ENCODE data around the gene NFX1. TPM values are rescaled to one million over a fixed set of nuclear protein-coding genes. Genes with fewer than 3 reads are reported as not detected.
A peak's percentile ranks its signal among the peaks of the same experiment; 100 is the strongest.

Gene NFX1
- total RNA-seq, 1 donor from 2014 or later: 45.0 TPM

DNA sequence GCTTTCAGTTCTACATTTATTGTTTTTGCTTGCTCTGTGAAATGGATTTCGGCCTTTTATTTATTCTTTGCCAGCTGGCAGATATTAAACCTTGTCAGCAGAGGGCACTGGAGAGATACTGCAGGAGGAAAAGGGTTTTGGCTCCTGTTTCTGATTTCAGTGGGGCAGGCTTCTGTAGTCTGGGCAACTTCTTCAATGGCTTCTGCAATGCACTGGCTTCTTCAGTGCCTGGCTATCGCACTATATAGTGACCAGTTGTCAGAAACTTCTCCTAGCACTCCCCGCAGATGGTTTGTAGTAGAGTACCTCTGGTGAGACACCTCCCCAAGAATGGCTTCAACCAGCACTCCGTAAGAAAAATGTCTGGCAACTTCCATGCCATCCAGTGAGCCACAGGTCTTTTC is 3.2 kb upstream of the NFX1 start:
- DNase-seq (no peak), ATAC-seq (peak; percentile 33)
- Histone ChIP-seq H3K9me3 (no peaks in the 10 kb centered on the region), H3K36me3 (peaks cover 23% of the 10 kb centered on the region), H3K4me1 (peaks cover 27% of the 10 kb centered on the region), H3K27me3 (no peaks in the 10 kb centered on the region), H3K4me3 (no peak overlapping the region), H3K27ac (peak overlapping the region; percentile 45)
- intact Hi-C loops (cut with DNase I): no loop called here
- TF ChIP-seq, protein P1, sequence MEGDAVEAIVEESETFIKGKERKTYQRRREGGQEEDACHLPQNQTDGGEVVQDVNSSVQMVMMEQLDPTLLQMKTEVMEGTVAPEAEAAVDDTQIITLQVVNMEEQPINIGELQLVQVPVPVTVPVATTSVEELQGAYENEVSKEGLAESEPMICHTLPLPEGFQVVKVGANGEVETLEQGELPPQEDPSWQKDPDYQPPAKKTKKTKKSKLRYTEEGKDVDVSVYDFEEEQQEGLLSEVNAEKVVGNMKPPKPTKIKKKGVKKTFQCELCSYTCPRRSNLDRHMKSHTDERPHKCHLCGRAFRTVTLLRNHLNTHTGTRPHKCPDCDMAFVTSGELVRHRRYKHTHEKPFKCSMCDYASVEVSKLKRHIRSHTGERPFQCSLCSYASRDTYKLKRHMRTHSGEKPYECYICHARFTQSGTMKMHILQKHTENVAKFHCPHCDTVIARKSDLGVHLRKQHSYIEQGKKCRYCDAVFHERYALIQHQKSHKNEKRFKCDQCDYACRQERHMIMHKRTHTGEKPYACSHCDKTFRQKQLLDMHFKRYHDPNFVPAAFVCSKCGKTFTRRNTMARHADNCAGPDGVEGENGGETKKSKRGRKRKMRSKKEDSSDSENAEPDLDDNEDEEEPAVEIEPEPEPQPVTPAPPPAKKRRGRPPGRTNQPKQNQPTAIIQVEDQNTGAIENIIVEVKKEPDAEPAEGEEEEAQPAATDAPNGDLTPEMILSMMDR (IDR thresholded peaks at IDR 0.05): peak; percentile 67

DNA sequence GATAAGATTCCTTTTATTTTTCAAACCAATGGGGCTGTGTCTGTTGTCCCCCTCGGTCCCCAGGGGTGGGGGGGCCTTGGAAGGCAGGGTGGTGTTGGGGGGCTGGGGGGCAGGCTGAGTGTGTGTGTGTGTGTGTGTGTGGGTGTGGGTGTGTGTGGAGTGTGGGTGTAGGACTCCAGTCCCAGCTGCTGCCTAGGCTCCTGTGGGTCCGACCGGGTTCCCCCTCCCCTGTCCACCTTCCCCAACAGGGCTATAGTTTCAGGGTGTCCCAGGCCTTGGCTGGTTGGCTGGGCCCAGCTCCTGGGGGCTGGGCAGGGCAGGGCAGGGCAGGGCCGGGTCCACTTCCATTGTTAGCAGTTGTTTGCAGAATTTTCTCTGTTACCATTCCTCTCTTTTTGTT is 2.1 kb upstream of the NFX1 start:
- ATAC-seq (no peak), DNase-seq (no peak)
- TF ChIP-seq, protein P1 (IDR thresholded peaks at IDR 0.05): no peak
- H3K36me3 ChIP-seq: peaks cover 14% of the 10 kb centered on the region
- no peak overlapping the region for H3K27ac ChIP-seq
- no peaks in the 10 kb centered on the region for H3K9me3 ChIP-seq
- no peak overlapping the region for H3K4me3 ChIP-seq
- H3K4me1 ChIP-seq: peaks cover 37% of the 10 kb centered on the region
- intact Hi-C loops (cut with DNase I): no loop called here
- H3K27me3 ChIP-seq: no peaks in the 10 kb centered on the region

DNA sequence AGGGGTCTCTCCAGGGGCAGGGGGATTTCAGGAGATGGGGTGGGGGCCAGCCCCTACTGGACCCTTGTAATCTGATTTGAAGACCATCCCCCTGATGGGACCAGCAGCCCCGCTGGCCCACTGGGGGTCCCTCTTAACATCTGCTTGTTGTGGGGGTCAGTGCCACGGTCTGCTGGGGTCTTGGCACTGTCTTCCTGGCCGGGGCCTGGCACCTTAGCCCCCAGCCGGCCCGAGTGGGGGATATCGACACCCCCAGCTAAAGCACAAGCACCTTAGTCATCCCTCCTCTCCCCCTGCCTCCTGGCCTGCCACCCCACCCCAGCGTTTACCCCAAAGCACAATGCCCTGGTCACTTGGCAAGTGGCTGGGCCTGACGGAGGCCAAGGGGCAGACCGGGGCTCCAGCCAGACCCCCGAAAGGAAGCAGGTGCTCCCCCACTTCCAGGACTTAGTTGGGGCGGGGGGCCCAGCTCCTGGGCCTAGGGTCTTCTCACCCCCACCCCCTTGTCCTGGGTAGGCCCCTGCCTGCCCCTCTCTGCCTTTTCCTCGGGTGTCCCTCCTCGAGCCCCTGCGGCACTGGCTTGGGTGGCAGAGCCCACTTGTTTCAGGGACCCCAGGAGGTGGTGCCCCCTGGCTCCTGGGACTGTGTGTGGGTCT is 1.4 kb upstream of the NFX1 start:
- intact Hi-C loops (cut with DNase I): no loop called here
- TF ChIP-seq, protein P1 (IDR thresholded peaks at IDR 0.05): no peak
- H3K4me3 ChIP-seq: no peak overlapping the region
- DNase-seq (no peak), ATAC-seq (no peak)
- H3K9me3 ChIP-seq: no peaks in the 10 kb centered on the region
- peak overlapping the region; percentile 99 for H3K27ac ChIP-seq
- peaks cover 13% of the 10 kb centered on the region for H3K36me3 ChIP-seq
- H3K27me3 ChIP-seq: no peaks in the 10 kb centered on the region
- peaks cover 44% of the 10 kb centered on the region for H3K4me1 ChIP-seq

DNA sequence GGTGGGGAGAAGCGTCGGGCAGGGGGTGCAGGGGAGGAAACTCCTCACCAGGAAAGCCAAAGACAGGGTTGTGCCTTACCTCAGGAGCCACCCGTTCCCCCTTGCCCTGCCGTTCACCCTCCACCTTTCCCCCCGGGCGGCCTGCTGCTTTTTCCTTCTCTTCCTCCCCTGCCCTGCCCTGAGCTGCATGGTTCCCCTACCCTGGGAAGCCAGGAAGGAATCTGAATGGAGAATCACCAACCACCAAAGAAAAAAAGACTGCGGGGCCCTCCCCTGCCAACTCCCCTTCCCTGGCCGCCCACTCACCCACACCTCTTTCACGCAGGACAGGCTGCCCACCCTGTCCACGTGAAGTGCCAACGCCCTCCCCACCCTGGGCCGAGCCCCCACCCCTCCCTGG is 820 bp upstream of the NFX1 start:
- Histone ChIP-seq H3K9me3 (no peaks in the 10 kb centered on the region), H3K4me3 (peak overlapping the region; percentile 78), H3K4me1 (peaks cover 45% of the 10 kb centered on the region), H3K27ac (peak overlapping the region; percentile 99), H3K36me3 (peaks cover 19% of the 10 kb centered on the region), H3K27me3 (no peaks in the 10 kb centered on the region)
- intact Hi-C loops (cut with DNase I): no loop called here
- TF ChIP-seq, protein P1 (IDR thresholded peaks at IDR 0.05): no peak
- peak; percentile 3 for ATAC-seq
- DNase-seq: peak; percentile 66

DNA sequence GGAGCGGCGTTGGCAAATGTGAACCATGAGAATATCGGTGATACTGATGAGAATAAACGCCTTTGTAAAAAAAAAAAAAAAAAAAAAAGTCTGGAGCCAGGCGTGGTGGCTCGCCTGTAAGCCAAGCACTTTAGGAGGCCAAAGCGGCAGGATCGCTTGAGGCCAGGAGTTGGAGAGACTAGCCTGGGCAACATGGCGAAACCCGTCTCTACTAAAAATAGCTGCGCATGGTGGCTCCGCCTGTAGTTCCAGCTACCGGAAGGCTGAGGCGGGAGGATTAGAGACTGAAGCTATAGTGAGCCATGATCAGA is 425 bp upstream of the NFX1 start:
- Histone ChIP-seq H3K36me3 (peaks cover 23% of the 10 kb centered on the region), H3K27me3 (no peaks in the 10 kb centered on the region), H3K9me3 (no peaks in the 10 kb centered on the region), H3K4me3 (peak overlapping the region; percentile 78), H3K27ac (peak overlapping the region; percentile 99), H3K4me1 (peaks cover 45% of the 10 kb centered on the region)
- DNase-seq (no peak), ATAC-seq (no peak)
- TF ChIP-seq, protein P1 (IDR thresholded peaks at IDR 0.05): no peak
- intact Hi-C loops (cut with DNase I): no loop called here

DNA sequence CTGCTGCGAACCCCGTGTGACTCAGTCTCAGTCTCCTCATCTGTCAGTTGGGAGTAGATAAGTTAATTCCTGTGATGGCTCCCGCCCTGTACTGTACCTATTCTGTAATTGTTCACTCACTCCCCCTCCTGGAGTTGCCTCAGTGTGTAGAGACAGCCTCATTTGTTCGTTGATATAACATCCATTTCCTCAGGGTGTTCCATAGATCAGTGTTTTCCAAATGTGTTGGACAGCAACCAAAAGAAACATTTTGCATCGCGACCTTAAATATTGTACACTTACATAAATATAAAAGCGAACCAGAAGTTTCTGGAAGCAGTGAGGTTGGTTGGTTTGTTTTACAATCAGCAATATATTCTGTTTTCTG is 698 bp downstream of the NFX1 start:
- no peaks in the 10 kb centered on the region for H3K27me3 ChIP-seq
- H3K36me3 ChIP-seq: peaks cover 34% of the 10 kb centered on the region
- peak overlapping the region; percentile 78 for H3K4me3 ChIP-seq
- no peak for DNase-seq
- no peaks in the 10 kb centered on the region for H3K9me3 ChIP-seq
- intact Hi-C loops (cut with DNase I): no loop called here
- no peak for ATAC-seq
- H3K27ac ChIP-seq: peak overlapping the region; percentile 99
- TF ChIP-seq, protein P1 (IDR thresholded peaks at IDR 0.05): no peak
- peaks cover 51% of the 10 kb centered on the region for H3K4me1 ChIP-seq
